Peyer's patch (tissue), 4 donors: ENCODE results near the gene ULK3. TPM values are rescaled to one million over a fixed set of nuclear protein-coding genes. Genes with fewer than 3 reads are reported as not detected.

Experiments
- DNase-seq, 3 donors: peaks; one replicate each; pipeline ENCODE4 v3.0.0-alpha.2; 2017 to 2019
- H3K27ac ChIP-seq, 4 donors: fragments of 200-600 bp; sonication (generic); one replicate each; pipeline ENCODE4 v1.5.1; 2016 to 2019
- H3K27me3 ChIP-seq, 2 donors: fragments of 200-600 bp; sonication (generic); one replicate each; pipeline ENCODE4 v1.5.1; 2019
- H3K36me3 ChIP-seq, 3 donors: fragments of 200-600 bp; sonication (generic); one replicate each; pipeline ENCODE4 v1.5.1; 2016 to 2019
- H3K4me1 ChIP-seq, 4 donors: fragments of 200-600 bp; sonication (generic); one replicate each; pipeline ENCODE4 v1.5.1; 2016 to 2019
- H3K4me3 ChIP-seq, 4 donors: fragments of 200-600 bp; sonication (generic); 1 replicate in 3 of 4; 2 replicates in 1 of 4; pipeline ENCODE4 v1.5.1; 2016 to 2019; ENCODE audit warnings: mild to moderate bottlenecking in 1 of 4
- H3K9me3 ChIP-seq, 4 donors: fragments of 200-600 bp; sonication (generic); one replicate each; pipeline ENCODE4 v1.5.1; 2016 to 2019; ENCODE audit warnings: mild to moderate bottlenecking in 1 of 4
- POLR2A ChIP-seq, 2 donors: fragments of 450-650 bp; IDR thresholded peaks; one replicate each; pipeline ENCODE4 v1.5.1; 2017; ENCODE audit warnings: antibody characterized with exemption in 2 of 2, mild to moderate bottlenecking in 2 of 2, moderate library complexity in 2 of 2
- total RNA-seq, 4 donors: library from RNA; depleted of rRNA; stranded (reverse); fragments of >200 nt; gene quantifications; one replicate each; pipeline ENCODE4 v1.1.0, GENCODE V29; 2016
- TF ChIP-seq, protein P1 (sequence below), 6 experiments: fragments of 450-650 bp in 4 of 6; fragments of 200-600 bp in 2 of 6; sonication (generic) in 1 of 6; IDR thresholded peaks; one replicate each; pipeline ENCODE4 v1.5.1; 2017 to 2019; ENCODE audit warnings: antibody characterized with exemption in 6 of 6, mild to moderate bottlenecking in 3 of 6, moderate library complexity in 1 of 6

The ULK3 gene
- total RNA-seq, 4 donors from 2014 or later: 194 to 508 (median 288) TPM

DNA sequence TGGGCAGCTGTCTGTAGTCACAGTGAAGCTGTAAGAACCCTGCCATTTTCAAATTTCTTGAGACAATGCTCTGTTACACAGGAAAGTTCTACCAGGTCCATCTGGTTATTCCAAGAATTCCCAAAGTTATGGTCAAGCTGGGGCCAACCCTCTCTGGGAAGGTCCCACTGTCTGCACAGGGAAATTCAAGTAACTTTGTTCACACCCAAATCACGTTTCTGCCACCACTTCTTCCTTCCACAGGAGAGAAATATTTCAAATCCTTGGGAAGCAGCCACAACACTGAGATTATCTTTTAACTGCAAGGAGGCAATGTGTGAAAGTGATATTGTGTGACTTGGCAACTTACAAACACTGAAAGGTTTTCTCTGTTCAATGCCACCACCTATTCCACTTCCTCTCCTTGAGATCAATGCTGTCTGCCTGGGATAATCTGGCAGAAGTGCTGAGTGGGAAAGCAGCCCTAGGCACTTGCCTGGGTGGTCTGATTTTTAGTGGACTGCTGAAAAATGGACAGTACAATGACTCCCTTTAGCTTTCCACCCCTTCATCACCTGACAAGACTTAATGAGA, 24.6 kb upstream of the ULK3 start:
- DNase-seq: no peak
- Histone ChIP-seq H3K27me3 (no peaks in the 10 kb centered on the region), H3K9me3 (no peaks in the 10 kb centered on the region), H3K4me3 (no peak overlapping the region), H3K36me3 (peaks cover 0 to 8% (median 0%) of the 10 kb centered on the region in 3 donors), H3K4me1 (peaks cover 14 to 93% (median 37%) of the 10 kb centered on the region in 4 donors), H3K27ac (peak overlapping the region; percentile 32 to 98 (median 94))
- TF ChIP-seq, protein P1, sequence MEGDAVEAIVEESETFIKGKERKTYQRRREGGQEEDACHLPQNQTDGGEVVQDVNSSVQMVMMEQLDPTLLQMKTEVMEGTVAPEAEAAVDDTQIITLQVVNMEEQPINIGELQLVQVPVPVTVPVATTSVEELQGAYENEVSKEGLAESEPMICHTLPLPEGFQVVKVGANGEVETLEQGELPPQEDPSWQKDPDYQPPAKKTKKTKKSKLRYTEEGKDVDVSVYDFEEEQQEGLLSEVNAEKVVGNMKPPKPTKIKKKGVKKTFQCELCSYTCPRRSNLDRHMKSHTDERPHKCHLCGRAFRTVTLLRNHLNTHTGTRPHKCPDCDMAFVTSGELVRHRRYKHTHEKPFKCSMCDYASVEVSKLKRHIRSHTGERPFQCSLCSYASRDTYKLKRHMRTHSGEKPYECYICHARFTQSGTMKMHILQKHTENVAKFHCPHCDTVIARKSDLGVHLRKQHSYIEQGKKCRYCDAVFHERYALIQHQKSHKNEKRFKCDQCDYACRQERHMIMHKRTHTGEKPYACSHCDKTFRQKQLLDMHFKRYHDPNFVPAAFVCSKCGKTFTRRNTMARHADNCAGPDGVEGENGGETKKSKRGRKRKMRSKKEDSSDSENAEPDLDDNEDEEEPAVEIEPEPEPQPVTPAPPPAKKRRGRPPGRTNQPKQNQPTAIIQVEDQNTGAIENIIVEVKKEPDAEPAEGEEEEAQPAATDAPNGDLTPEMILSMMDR (IDR thresholded peaks at IDR 0.05): no peak
- no peak for TF ChIP-seq POLR2A (IDR thresholded peaks at IDR 0.05)

DNA sequence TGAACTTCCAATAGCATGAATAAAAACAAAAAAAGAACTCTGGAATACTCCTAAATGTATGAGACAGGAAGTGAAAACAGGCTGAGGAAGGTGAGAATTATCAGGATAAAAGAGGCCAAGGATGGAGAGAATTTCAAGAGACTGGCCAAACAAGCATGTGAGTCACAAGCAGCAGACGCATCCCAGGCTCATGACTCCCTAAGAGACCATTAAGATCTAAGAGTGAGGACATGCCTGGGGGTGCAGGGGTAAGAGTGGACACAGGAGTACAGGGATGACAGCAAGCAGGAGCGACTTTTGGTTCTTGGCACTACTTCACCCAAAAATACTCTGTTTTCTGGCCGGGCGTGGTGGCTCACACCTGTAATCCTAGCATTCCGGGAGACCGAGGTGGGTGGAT, 23.1 kb upstream of the ULK3 start:
- peaks cover 14 to 80% (median 28%) of the 10 kb centered on the region in 4 donors for H3K4me1 ChIP-seq
- H3K4me3 ChIP-seq: no peak overlapping the region
- H3K36me3 ChIP-seq: peaks cover 0 to 8% (median 0%) of the 10 kb centered on the region in 3 donors
- H3K27me3 ChIP-seq: no peaks in the 10 kb centered on the region
- H3K9me3 ChIP-seq: no peaks in the 10 kb centered on the region
- H3K27ac ChIP-seq: peak overlapping the region in 2 of 4 donors; percentile 55 to 57
- no peak for TF ChIP-seq POLR2A (IDR thresholded peaks at IDR 0.05)
- TF ChIP-seq, protein P1 (IDR thresholded peaks at IDR 0.05): no peak
- no peak for DNase-seq

DNA sequence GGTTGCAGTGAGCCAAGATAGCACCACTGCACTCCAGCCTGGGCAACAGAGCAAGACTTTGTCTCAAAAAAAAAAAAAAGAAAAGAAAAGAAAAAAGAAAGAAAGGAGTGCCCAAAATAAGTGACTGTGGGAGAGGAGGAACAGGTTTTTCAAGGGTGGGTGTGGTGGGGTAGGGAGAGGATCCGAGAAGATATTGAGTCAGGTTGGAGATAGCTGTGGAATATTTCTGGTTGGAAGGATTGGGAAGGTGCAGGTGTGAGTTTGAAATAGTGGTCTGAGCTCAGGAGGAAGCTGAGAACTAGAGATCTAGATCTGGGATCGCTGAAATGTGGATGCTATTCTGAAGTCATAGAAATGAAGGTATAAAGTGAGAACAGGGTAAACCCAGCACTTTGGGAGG, 22.4 kb upstream of the ULK3 start:
- H3K27me3 ChIP-seq: no peaks in the 10 kb centered on the region
- no peaks in the 10 kb centered on the region for H3K9me3 ChIP-seq
- H3K27ac ChIP-seq: peak overlapping the region in 2 of 4 donors; percentile 42 to 74
- H3K4me1 ChIP-seq: peaks cover 11 to 74% (median 24%) of the 10 kb centered on the region in 4 donors
- TF ChIP-seq, protein P1 (IDR thresholded peaks at IDR 0.05): no peak
- TF ChIP-seq POLR2A (IDR thresholded peaks at IDR 0.05): no peak
- H3K36me3 ChIP-seq: peaks cover 0 to 8% (median 0%) of the 10 kb centered on the region in 3 donors
- no peak for DNase-seq
- no peak overlapping the region for H3K4me3 ChIP-seq

DNA sequence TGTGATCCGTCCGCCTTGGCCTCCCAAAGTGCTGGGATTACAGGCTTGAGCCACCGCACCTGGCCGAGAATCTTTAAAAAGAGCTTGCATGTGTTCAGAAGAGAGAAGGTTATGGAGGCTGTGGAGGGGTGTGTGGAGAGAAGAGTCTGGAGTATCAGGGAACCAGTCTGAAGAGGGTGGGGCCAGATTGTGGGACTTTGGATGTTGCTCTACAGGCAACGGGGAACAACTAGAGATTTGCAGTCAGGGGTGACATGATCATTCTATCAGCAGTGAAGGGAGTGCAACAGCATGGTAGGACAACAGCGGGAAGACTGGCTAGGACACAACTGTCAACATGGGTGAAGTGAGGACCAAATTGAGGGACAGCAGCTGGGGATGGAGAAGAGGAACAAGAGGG, 21.3 kb upstream of the ULK3 start:
- Histone ChIP-seq H3K36me3 (peaks cover 0 to 8% (median 0%) of the 10 kb centered on the region in 3 donors), H3K4me1 (peaks cover 5 to 74% (median 20%) of the 10 kb centered on the region in 4 donors), H3K4me3 (no peak overlapping the region), H3K27ac (peak overlapping the region in 2 of 4 donors; percentile 74 to 75), H3K27me3 (no peaks in the 10 kb centered on the region), H3K9me3 (no peaks in the 10 kb centered on the region)
- DNase-seq: no peak
- TF ChIP-seq, protein P1 (IDR thresholded peaks at IDR 0.05): no peak
- TF ChIP-seq POLR2A (IDR thresholded peaks at IDR 0.05): no peak

DNA sequence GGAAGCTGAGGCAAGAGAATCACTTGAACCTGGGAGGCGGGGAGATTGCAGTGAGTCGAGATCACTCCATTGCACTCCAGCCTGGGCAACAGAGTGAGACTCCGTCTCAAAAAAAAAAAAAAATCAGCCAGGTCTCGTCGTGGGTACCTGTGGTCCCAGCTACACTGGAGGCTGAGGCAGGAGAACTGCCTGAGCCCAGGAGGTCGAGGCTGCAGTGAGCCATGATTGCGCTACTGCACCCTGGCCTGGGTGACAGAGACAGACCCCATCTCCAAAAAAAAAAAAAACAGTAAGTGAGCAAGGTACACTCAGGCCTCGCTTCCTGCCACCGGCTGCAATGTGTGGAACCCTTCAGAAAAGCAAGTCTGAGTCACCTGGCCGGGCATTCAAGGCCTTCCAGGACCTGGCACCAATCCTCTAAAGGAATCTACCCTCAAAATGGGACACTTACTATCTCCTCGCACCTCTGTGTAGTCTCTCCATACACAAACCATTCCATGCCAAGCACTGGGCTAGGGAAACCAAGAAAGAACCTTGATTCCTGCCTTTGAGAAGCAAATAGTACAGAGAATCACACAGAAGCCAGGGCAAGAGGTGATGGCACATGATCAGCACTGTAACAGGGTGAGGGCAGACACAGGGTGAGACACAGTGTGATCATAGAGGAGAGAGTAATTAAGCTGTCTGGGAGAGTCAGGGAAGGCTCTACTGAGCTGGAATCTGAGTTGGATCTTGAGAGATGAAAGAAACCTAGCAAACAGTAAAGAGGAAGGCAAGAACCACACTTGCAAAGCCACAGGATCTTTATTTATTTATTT, 20.5 kb upstream of the ULK3 start:
- TF ChIP-seq, protein P1 (IDR thresholded peaks at IDR 0.05): no peak
- no peak for TF ChIP-seq POLR2A (IDR thresholded peaks at IDR 0.05)
- Histone ChIP-seq H3K4me1 (peaks cover 3 to 74% (median 16%) of the 10 kb centered on the region in 4 donors), H3K9me3 (no peaks in the 10 kb centered on the region), H3K27me3 (no peaks in the 10 kb centered on the region), H3K27ac (peak overlapping the region in 2 of 4 donors; percentile 66 to 75), H3K36me3 (peaks cover 0 to 4% (median 0%) of the 10 kb centered on the region in 3 donors), H3K4me3 (no peak overlapping the region)
- DNase-seq: peak in 1 of 3 donors; percentile 66
